Erythroblast (primary cell): ENCODE results near the gene TNFAIP6.

ENCODE experiments used
- GATA1 ChIP-seq: IDR thresholded peaks from 2 replicates; pipeline ENCODE4 v1.6.1; 2011; ENCODE audit warnings: low read depth, mild to moderate bottlenecking, control low read depth, low read length, moderate library complexity
- POLR2A ChIP-seq: IDR thresholded peaks from 2 replicates; pipeline ENCODE4 v1.6.1; 2011; ENCODE audit warnings: mild to moderate bottlenecking, low read length

GRCh38 chr2:151399981-151400380 is 42.6 kb downstream of the TNFAIP6 start:
- TF ChIP-seq POLR2A (no peak), GATA1 (no peak)
